D341Med (cell line): Measurements from ENCODE around the gene DLG4.
"Not testable (repeated sequence)": the region's sequence is repeated elsewhere in the genome, so short reads cannot be mapped to it uniquely, and the experiment has no call there.

Source experiments
- DNase-seq: peaks from one replicate; pipeline ENCODE4 v3.0.0; 2012; ENCODE audit warnings: low spot score

Gene DLG4

GRCh38 chr17:7249214-7249613 is 29.6 kb upstream of the DLG4 start:
- DNase-seq: no peak

GRCh38 chr17:7248796-7249195 is 29.2 kb upstream of the DLG4 start:
- DNase-seq: no peak

GRCh38 chr17:7246779-7247178 is 27.1 kb upstream of the DLG4 start:
- no peak for DNase-seq

GRCh38 chr17:7243838-7244237 is 24.2 kb upstream of the DLG4 start:
- DNase-seq: not testable (repeated sequence)

- DNase-seq: no peak
Measured at GRCh38 chr17:7243453-7243729, 23.8 kb upstream of the DLG4 start.

GRCh38 chr17:7242717-7243452 is 23.2 kb upstream of the DLG4 start:
- DNase-seq: peak; percentile 86

GRCh38 chr17:7241783-7242716 is 22.4 kb upstream of the DLG4 start, which contains the start of gene GABARAP:
GABARAP (minus strand) TSS chr17:7242449; CDS start chr17:7242330, 119 bp downstream.
- DNase-seq: peak; percentile 69

GRCh38 chr17:7241090-7241733 is 21.6 kb upstream of the DLG4 start:
- DNase-seq: no peak

- DNase-seq: no peak
Measured at GRCh38 chr17:7240375-7240774, 20.7 kb upstream of the DLG4 start.

- peak; percentile 88 for DNase-seq
Measured at GRCh38 chr17:7239091-7240027, 19.7 kb upstream of the DLG4 start, which contains the start of gene PHF23. PHF23 (minus strand) TSS chr17:7239457; CDS start chr17:7239279, 178 bp downstream.

- DNase-seq: no peak
Measured at GRCh38 chr17:7238420-7239090, 18.9 kb upstream of the DLG4 start.

GRCh38 chr17:7237761-7238419 is 18.3 kb upstream of the DLG4 start:
- peak; percentile 65 for DNase-seq

- DNase-seq: no peak
Measured at GRCh38 chr17:7237266-7237760, 17.7 kb upstream of the DLG4 start.

GRCh38 chr17:7236808-7237207 is 17.2 kb upstream of the DLG4 start:
- no peak for DNase-seq

- DNase-seq: no peak
Measured at GRCh38 chr17:7235693-7236665, 16.3 kb upstream of the DLG4 start.

- DNase-seq: peak; percentile 86
Measured at GRCh38 chr17:7234083-7234951, 14.7 kb upstream of the DLG4 start, which contains the start of gene DVL2. DVL2 (minus strand) TSS chr17:7234517; CDS start chr17:7234262, 255 bp downstream.

GRCh38 chr17:7233701-7234082 is 14.1 kb upstream of the DLG4 start:
- DNase-seq: no peak

GRCh38 chr17:7232114-7232513 is 12.5 kb upstream of the DLG4 start:
- DNase-seq: no peak
